Measurements from ENCODE around the gene ZNF772.

The ZNF772 gene

DNA sequence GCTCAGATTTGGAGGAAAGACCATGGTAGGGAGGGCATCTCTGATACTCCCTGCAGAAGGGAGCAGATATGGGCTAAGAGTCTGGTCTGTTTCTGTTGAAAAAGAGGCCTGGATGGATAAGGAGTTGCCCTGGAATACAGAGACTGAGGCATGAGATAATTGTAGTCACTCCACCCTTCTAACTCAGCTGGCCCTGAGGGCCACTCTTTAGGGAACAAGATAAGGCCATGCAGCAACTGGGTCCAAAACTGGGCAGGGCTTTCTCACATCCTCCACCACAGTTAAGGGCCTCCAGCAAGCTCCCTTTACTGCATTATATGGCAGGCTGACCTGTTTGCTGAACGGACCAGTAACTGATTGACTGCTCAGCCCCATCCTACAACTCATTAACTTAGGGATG, 40.9 kb downstream of the ZNF772 start:
- ATAC-seq: no peak
- no peak for TF ChIP-seq BACH2 (CRISPR knock-in tag; IDR thresholded peaks at IDR 0.05; ENCODE audit: borderline replicate concordance)
- TF ChIP-seq, protein P1, sequence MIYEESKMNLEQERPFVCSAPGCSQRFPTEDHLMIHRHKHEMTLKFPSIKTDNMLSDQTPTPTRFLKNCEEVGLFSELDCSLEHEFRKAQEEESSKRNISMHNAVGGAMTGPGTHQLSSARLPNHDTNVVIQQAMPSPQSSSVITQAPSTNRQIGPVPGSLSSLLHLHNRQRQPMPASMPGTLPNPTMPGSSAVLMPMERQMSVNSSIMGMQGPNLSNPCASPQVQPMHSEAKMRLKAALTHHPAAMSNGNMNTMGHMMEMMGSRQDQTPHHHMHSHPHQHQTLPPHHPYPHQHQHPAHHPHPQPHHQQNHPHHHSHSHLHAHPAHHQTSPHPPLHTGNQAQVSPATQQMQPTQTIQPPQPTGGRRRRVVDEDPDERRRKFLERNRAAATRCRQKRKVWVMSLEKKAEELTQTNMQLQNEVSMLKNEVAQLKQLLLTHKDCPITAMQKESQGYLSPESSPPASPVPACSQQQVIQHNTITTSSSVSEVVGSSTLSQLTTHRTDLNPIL (CRISPR knock-in tag; IDR thresholded peaks at IDR 0.05; ENCODE audit: low read depth): no peak
- no peak for TF ChIP-seq RARB (CRISPR knock-in tag; IDR thresholded peaks at IDR 0.05)
- no peak for TF ChIP-seq ZNF565 (CRISPR knock-in tag; conservative IDR thresholded peaks at IDR 0.05; ENCODE audit: low read depth)
- no peak for TF ChIP-seq SNAI2 (CRISPR knock-in tag; IDR thresholded peaks at IDR 0.05)
- TF ChIP-seq ZFP30 (CRISPR knock-in tag; IDR thresholded peaks at IDR 0.05): no peak
- no peak for TF ChIP-seq ZC3H10 (CRISPR knock-in tag; IDR thresholded peaks at IDR 0.05)
- no peak for TF ChIP-seq PPARA (CRISPR knock-in tag; IDR thresholded peaks at IDR 0.05; ENCODE audit: borderline replicate concordance)
- TF ChIP-seq, protein P2, sequence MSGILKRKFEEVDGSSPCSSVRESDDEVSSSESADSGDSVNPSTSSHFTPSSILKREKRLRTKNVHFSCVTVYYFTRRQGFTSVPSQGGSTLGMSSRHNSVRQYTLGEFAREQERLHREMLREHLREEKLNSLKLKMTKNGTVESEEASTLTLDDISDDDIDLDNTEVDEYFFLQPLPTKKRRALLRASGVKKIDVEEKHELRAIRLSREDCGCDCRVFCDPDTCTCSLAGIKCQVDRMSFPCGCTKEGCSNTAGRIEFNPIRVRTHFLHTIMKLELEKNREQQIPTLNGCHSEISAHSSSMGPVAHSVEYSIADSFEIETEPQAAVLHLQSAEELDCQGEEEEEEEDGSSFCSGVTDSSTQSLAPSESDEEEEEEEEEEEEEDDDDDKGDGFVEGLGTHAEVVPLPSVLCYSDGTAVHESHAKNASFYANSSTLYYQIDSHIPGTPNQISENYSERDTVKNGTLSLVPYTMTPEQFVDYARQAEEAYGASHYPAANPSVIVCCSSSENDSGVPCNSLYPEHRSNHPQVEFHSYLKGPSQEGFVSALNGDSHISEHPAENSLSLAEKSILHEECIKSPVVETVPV (CRISPR knock-in tag; IDR thresholded peaks at IDR 0.05): no peak
- TF ChIP-seq, protein P3, sequence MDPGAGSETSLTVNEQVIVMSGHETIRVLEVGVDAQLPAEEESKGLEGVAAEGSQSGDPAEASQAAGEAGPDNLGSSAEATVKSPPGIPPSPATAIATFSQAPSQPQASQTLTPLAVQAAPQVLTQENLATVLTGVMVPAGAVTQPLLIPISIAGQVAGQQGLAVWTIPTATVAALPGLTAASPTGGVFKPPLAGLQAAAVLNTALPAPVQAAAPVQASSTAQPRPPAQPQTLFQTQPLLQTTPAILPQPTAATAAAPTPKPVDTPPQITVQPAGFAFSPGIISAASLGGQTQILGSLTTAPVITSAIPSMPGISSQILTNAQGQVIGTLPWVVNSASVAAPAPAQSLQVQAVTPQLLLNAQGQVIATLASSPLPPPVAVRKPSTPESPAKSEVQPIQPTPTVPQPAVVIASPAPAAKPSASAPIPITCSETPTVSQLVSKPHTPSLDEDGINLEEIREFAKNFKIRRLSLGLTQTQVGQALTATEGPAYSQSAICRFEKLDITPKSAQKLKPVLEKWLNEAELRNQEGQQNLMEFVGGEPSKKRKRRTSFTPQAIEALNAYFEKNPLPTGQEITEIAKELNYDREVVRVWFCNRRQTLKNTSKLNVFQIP (CRISPR knock-in tag; IDR thresholded peaks at IDR 0.05; ENCODE audit: borderline replicate concordance, low read depth): no peak
- TF ChIP-seq GLIS3 (CRISPR knock-in tag; IDR thresholded peaks at IDR 0.05): no peak
- TF ChIP-seq, protein P4, sequence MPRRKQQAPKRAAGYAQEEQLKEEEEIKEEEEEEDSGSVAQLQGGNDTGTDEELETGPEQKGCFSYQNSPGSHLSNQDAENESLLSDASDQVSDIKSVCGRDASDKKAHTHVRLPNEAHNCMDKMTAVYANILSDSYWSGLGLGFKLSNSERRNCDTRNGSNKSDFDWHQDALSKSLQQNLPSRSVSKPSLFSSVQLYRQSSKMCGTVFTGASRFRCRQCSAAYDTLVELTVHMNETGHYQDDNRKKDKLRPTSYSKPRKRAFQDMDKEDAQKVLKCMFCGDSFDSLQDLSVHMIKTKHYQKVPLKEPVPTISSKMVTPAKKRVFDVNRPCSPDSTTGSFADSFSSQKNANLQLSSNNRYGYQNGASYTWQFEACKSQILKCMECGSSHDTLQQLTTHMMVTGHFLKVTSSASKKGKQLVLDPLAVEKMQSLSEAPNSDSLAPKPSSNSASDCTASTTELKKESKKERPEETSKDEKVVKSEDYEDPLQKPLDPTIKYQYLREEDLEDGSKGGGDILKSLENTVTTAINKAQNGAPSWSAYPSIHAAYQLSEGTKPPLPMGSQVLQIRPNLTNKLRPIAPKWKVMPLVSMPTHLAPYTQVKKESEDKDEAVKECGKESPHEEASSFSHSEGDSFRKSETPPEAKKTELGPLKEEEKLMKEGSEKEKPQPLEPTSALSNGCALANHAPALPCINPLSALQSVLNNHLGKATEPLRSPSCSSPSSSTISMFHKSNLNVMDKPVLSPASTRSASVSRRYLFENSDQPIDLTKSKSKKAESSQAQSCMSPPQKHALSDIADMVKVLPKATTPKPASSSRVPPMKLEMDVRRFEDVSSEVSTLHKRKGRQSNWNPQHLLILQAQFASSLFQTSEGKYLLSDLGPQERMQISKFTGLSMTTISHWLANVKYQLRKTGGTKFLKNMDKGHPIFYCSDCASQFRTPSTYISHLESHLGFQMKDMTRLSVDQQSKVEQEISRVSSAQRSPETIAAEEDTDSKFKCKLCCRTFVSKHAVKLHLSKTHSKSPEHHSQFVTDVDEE (CRISPR knock-in tag; IDR thresholded peaks at IDR 0.05): no peak

DNA sequence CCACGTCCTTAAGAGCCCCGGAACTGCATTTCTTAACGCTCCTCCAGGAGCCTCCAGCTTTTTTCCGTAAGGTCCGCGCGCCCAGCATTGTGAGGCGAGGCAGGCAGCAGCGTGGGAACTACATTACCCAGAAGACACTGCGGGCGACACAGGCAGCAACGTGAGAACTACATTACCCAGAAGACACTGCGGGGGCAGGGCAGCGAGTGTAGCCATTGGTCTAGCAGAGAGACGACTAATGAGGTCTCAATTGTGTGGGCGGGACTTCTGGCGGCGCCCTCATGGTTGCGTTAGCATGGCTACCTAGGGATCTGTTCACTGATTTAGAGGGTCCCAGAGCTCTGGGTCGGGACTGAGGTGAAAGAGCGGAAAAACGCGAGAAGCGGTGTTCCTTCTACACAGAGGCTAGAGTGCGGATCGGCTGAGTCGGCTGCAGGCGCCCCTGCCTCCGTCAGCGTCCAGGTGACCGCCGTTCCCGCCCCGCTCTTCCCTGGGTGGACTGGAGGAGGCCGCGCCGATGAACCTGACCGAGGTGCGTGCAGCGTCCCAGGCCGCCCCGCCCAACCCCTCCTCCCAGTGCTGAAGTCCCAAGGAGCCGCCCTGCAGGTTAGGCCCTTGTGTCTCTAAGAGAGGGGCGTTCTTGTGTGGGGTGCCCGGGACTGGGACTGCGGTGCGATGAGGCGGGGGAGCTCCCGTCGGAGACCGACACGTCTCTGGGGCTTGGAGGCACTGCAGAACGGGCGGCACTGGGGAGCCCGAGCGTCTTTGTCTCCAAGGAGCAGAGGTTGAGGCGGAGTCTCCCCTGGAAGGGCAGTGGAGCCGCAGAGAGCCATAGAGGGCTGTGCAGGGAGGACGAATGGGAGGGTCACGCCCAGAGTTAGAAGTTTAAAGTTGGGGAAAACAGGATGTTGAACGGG, 42.0 kb downstream of the ZNF772 start, which contains the start of gene ZNF749:
Gene ZNF749 (plus strand): TSS at position 264 of the 917 bp plus-strand sequence. CDS start 254 bp downstream, at position 518.
- TF ChIP-seq, protein P1 (CRISPR knock-in tag; IDR thresholded peaks at IDR 0.05; ENCODE audit: low read depth): 0 out of 2 replicates have a peak, but pooled peaks have one; percentile 28
- TF ChIP-seq ZFP3 (CRISPR knock-in tag; IDR thresholded peaks at IDR 0.05): 0 out of 2 replicates have a peak, but pooled peaks have one; percentile 21
- TF ChIP-seq, protein P4 (CRISPR knock-in tag; IDR thresholded peaks at IDR 0.05): peak; percentile 77
- no peak for TF ChIP-seq ZNF8 (CRISPR knock-in tag; IDR thresholded peaks at IDR 0.05)

DNA sequence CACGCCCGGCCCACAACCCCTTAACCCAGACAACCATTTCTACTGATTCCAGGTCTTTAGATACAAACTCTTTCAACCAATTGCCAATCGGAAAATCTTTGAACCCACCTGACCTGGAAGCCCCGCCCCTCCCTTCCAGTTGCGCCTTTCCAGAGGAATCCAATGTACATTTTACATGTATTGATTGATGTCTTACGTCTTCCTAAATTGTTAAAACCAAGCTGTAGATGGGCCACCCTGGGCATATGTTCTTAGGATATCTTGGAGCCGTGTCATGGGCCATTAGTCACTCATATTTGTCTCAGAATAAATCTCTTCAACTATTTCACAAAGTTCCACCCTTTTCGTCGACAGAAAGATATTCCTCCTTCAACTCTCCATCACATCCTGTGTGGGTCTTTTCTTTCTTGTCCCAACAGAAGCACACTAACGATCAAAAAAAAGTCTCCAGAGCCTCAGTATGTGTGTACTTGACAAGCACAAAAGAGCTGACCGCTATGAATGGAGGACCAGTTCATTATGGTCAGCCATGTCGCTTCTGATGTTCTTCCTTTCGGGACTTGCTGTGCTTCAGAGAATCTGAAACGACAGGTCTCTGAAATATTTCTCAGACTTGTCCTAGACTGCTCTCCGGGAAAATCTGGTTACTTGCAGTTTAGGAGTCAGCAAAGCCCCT, 42.8 kb downstream of the ZNF772 start:
- ATAC-seq: peak; percentile 36
- TF ChIP-seq, protein P1 (CRISPR knock-in tag; IDR thresholded peaks at IDR 0.05; ENCODE audit: low read depth): no peak
- TF ChIP-seq RARB (CRISPR knock-in tag; IDR thresholded peaks at IDR 0.05) (no peak), CSDC2 (CRISPR knock-in tag; IDR thresholded peaks at IDR 0.05) (no peak), TCF4 (CRISPR knock-in tag; IDR thresholded peaks at IDR 0.05; ENCODE audit: borderline replicate concordance) (no peak), ZC3H10 (CRISPR knock-in tag; IDR thresholded peaks at IDR 0.05) (no peak), GLIS3 (CRISPR knock-in tag; IDR thresholded peaks at IDR 0.05) (no peak), ZNF8 (CRISPR knock-in tag; IDR thresholded peaks at IDR 0.05) (no peak), ZFP3 (CRISPR knock-in tag; IDR thresholded peaks at IDR 0.05) (no peak), PPARA (CRISPR knock-in tag; IDR thresholded peaks at IDR 0.05; ENCODE audit: borderline replicate concordance) (no peak)
- TF ChIP-seq, protein P2 (CRISPR knock-in tag; IDR thresholded peaks at IDR 0.05): no peak
- TF ChIP-seq, protein P3 (CRISPR knock-in tag; IDR thresholded peaks at IDR 0.05; ENCODE audit: borderline replicate concordance, low read depth): no peak

More for the DNA sequence above, 42.0 kb downstream of the ZNF772 start, which contains the start of gene ZNF749:
- ATAC-seq: peak; percentile 99
